ENCODE data around the gene STAC3.

DNA sequence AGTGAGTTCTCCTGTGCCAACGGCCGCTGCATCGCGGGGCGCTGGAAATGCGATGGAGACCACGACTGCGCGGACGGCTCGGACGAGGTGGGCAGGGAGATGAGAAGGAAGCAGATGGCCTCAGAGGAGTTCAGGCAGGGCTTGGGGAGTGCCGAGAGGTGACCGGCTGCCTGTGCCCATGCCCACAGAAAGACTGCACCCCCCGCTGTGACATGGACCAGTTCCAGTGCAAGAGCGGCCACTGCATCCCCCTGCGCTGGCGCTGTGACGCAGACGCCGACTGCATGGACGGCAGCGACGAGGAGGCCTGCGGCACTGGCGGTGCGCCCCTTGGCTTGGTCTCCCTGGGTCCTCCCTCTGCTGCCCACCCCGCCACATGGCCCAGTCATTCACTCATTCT lies 47.8 kb downstream of the STAC3 start:
- TF ChIP-seq, protein P1, sequence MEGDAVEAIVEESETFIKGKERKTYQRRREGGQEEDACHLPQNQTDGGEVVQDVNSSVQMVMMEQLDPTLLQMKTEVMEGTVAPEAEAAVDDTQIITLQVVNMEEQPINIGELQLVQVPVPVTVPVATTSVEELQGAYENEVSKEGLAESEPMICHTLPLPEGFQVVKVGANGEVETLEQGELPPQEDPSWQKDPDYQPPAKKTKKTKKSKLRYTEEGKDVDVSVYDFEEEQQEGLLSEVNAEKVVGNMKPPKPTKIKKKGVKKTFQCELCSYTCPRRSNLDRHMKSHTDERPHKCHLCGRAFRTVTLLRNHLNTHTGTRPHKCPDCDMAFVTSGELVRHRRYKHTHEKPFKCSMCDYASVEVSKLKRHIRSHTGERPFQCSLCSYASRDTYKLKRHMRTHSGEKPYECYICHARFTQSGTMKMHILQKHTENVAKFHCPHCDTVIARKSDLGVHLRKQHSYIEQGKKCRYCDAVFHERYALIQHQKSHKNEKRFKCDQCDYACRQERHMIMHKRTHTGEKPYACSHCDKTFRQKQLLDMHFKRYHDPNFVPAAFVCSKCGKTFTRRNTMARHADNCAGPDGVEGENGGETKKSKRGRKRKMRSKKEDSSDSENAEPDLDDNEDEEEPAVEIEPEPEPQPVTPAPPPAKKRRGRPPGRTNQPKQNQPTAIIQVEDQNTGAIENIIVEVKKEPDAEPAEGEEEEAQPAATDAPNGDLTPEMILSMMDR (conservative IDR thresholded peaks at IDR 0.05; ENCODE audit: low read depth in 2 of 2), result no peak
- no peak for TF ChIP-seq EZH2phosphoT487 (IDR thresholded peaks at IDR 0.05; ENCODE audit: unreplicated experiment)
- TF ChIP-seq, protein P2, sequence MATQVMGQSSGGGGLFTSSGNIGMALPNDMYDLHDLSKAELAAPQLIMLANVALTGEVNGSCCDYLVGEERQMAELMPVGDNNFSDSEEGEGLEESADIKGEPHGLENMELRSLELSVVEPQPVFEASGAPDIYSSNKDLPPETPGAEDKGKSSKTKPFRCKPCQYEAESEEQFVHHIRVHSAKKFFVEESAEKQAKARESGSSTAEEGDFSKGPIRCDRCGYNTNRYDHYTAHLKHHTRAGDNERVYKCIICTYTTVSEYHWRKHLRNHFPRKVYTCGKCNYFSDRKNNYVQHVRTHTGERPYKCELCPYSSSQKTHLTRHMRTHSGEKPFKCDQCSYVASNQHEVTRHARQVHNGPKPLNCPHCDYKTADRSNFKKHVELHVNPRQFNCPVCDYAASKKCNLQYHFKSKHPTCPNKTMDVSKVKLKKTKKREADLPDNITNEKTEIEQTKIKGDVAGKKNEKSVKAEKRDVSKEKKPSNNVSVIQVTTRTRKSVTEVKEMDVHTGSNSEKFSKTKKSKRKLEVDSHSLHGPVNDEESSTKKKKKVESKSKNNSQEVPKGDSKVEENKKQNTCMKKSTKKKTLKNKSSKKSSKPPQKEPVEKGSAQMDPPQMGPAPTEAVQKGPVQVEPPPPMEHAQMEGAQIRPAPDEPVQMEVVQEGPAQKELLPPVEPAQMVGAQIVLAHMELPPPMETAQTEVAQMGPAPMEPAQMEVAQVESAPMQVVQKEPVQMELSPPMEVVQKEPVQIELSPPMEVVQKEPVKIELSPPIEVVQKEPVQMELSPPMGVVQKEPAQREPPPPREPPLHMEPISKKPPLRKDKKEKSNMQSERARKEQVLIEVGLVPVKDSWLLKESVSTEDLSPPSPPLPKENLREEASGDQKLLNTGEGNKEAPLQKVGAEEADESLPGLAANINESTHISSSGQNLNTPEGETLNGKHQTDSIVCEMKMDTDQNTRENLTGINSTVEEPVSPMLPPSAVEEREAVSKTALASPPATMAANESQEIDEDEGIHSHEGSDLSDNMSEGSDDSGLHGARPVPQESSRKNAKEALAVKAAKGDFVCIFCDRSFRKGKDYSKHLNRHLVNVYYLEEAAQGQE (IDR thresholded peaks at IDR 0.05; ENCODE audit: unreplicated experiment), result no peak
- no peak for TF ChIP-seq POLR2AphosphoS5 (IDR thresholded peaks at IDR 0.05; ENCODE audit: low read depth)
- TF ChIP-seq EZH2 (IDR thresholded peaks at IDR 0.05; ENCODE audit: low read depth, unreplicated experiment), result no peak
- TF ChIP-seq CREB1 (CRISPR knock-in tag; IDR thresholded peaks at IDR 0.05; ENCODE audit: low read depth), result no peak
- TF ChIP-seq, protein P3, sequence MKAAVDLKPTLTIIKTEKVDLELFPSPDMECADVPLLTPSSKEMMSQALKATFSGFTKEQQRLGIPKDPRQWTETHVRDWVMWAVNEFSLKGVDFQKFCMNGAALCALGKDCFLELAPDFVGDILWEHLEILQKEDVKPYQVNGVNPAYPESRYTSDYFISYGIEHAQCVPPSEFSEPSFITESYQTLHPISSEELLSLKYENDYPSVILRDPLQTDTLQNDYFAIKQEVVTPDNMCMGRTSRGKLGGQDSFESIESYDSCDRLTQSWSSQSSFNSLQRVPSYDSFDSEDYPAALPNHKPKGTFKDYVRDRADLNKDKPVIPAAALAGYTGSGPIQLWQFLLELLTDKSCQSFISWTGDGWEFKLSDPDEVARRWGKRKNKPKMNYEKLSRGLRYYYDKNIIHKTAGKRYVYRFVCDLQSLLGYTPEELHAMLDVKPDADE (IDR thresholded peaks at IDR 0.05), result no peak
- no peak for TF ChIP-seq NANOG (IDR thresholded peaks at IDR 0.05; ENCODE audit: borderline replicate concordance)
- no peak for TF ChIP-seq ZNF114 (CRISPR knock-in tag; IDR thresholded peaks at IDR 0.05)
- no peak for TF ChIP-seq JUNB (IDR thresholded peaks at IDR 0.05; ENCODE audit: unreplicated experiment)
- TF ChIP-seq ZNF331 (CRISPR knock-in tag; IDR thresholded peaks at IDR 0.05; ENCODE audit: low read depth), result no peak
- TF ChIP-seq, protein P4, sequence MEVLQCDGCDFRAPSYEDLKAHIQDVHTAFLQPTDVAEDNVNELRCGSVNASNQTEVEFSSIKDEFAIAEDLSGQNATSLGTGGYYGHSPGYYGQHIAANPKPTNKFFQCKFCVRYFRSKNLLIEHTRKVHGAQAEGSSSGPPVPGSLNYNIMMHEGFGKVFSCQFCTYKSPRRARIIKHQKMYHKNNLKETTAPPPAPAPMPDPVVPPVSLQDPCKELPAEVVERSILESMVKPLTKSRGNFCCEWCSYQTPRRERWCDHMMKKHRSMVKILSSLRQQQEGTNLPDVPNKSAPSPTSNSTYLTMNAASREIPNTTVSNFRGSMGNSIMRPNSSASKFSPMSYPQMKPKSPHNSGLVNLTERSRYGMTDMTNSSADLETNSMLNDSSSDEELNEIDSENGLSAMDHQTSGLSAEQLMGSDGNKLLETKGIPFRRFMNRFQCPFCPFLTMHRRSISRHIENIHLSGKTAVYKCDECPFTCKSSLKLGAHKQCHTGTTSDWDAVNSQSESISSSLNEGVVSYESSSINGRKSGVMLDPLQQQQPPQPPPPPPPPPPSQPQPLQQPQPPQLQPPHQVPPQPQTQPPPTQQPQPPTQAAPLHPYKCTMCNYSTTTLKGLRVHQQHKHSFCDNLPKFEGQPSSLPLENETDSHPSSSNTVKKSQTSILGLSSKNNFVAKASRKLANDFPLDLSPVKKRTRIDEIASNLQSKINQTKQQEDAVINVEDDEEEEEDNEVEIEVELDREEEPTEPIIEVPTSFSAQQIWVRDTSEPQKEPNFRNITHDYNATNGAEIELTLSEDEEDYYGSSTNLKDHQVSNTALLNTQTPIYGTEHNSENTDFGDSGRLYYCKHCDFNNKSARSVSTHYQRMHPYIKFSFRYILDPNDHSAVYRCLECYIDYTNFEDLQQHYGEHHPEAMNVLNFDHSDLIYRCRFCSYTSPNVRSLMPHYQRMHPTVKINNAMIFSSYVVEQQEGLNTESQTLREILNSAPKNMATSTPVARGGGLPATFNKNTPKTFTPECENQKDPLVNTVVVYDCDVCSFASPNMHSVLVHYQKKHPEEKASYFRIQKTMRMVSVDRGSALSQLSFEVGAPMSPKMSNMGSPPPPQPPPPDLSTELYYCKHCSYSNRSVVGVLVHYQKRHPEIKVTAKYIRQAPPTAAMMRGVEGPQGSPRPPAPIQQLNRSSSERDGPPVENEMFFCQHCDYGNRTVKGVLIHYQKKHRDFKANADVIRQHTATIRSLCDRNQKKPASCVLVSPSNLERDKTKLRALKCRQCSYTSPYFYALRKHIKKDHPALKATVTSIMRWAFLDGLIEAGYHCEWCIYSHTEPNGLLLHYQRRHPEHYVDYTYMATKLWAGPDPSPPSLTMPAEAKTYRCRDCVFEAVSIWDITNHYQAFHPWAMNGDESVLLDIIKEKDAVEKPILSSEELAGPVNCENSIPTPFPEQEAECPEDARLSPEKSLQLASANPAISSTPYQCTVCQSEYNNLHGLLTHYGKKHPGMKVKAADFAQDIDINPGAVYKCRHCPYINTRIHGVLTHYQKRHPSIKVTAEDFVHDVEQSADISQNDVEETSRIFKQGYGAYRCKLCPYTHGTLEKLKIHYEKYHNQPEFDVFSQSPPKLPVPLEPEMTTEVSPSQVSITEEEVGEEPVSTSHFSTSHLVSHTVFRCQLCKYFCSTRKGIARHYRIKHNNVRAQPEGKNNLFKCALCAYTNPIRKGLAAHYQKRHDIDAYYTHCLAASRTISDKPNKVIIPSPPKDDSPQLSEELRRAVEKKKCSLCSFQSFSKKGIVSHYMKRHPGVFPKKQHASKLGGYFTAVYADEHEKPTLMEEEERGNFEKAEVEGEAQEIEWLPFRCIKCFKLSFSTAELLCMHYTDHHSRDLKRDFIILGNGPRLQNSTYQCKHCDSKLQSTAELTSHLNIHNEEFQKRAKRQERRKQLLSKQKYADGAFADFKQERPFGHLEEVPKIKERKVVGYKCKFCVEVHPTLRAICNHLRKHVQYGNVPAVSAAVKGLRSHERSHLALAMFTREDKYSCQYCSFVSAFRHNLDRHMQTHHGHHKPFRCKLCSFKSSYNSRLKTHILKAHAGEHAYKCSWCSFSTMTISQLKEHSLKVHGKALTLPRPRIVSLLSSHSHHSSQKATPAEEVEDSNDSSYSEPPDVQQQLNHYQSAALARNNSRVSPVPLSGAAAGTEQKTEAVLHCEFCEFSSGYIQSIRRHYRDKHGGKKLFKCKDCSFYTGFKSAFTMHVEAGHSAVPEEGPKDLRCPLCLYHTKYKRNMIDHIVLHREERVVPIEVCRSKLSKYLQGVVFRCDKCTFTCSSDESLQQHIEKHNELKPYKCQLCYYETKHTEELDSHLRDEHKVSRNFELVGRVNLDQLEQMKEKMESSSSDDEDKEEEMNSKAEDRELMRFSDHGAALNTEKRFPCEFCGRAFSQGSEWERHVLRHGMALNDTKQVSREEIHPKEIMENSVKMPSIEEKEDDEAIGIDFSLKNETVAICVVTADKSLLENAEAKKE (CRISPR knock-in tag; IDR thresholded peaks at IDR 0.05), result no peak

Data from GM23338 (cell line).